Kidney (tissue), 14 donors: ENCODE measurements around the gene FHL3. TPM values are rescaled to one million over a fixed set of nuclear protein-coding genes. Genes with fewer than 3 reads are reported as not detected.
A peak's percentile ranks its signal among the peaks of the same experiment; 100 is the strongest.

Experiments
- DNase-seq, 5 donors: peaks; one replicate each; pipeline ENCODE4 v3.0.0-alpha.2; 2013 to 2020
- FAIRE-seq: peaks from 2 replicates; lab custom pipeline; 2012; peaks lifted over from hg19 to GRCh38; lab: Jason Lieb, UNC
- H3K27ac ChIP-seq, 2 donors: one replicate each; pipeline ENCODE4 v1.7.0; 2013; ENCODE audit warnings: low read depth in 2 of 2, low read length in 2 of 2, inconsistent platforms in 1 of 2
- H3K27me3 ChIP-seq: one replicate; pipeline ENCODE4 v1.7.1; 2013; ENCODE audit warnings: low read length, inconsistent platforms; ENCODE audit not compliant: control insufficient read depth, insufficient read depth
- H3K36me3 ChIP-seq, 3 donors: one replicate each; pipeline versions ENCODE4 v1.7.0 to v1.7.1; 2013; ENCODE audit warnings: low read length in 3 of 3, control low read depth in 1 of 3, inconsistent platforms in 1 of 3; ENCODE audit not compliant: insufficient read depth in 3 of 3, control insufficient read depth in 2 of 3
- H3K4me1 ChIP-seq, 3 donors: one replicate each; pipeline versions ENCODE4 v1.7.0 to v1.7.1; 2013; ENCODE audit warnings: low read length in 3 of 3, inconsistent platforms in 1 of 3, low read depth in 1 of 3; ENCODE audit not compliant: control insufficient read depth in 2 of 3, insufficient read depth in 2 of 3
- H3K4me3 ChIP-seq, 3 donors: one replicate each; pipeline versions ENCODE4 v1.7.0 to v1.8.1; 2013; ENCODE audit warnings: low read length in 3 of 3, control low read depth in 1 of 3, inconsistent platforms in 1 of 3
- H3K9ac ChIP-seq, 3 donors: one replicate each; pipeline versions ENCODE4 v1.7.0 to v1.7.1; 2013; ENCODE audit warnings: low read length in 3 of 3, control low read depth in 1 of 3, inconsistent platforms in 1 of 3
- H3K9me3 ChIP-seq, 3 donors: one replicate each; pipeline versions ENCODE4 v1.7.0 to v1.7.1; 2013; ENCODE audit warnings: low read length in 3 of 3, control low read depth in 1 of 3, inconsistent platforms in 1 of 3; ENCODE audit not compliant: control insufficient read depth in 2 of 3, insufficient read depth in 1 of 3
- intact Hi-C: fragments of 100-400 bp; cut with DNase I; formaldehyde crosslinking; loops from one replicate; pipeline ENCODE4 v1.11.1; 2022
- polyA plus RNA-seq: library from polyadenylated mRNA; stranded (reverse); fragments of 350-450 nt; fragmentation: Illumina TruSeq; extraction: RNeasy Lipid Tissue Mini Kit (QIAGEN cat#74804); gene quantifications from one replicate; pipeline ENCODE4 v1.2.3, GENCODE V29; 2014; ENCODE audit warnings: low read depth, low replicate concordance; ENCODE audit not compliant: insufficient read depth
- total RNA-seq: library from RNA; stranded (reverse); fragmentation: NEBNext Ultra II Directional; extraction: Animal tissue kit (Norgen Biotek cat#: 25700); gene quantifications from one replicate; pipeline ENCODE4 v1.2.1, GENCODE V29; 2021
- TF ChIP-seq, protein P1 (sequence below): IDR thresholded peaks from 3 replicates; pipeline ENCODE4 v1.5.1; 2012; ENCODE audit warnings: mild to moderate bottlenecking, moderate library complexity, borderline replicate concordance; ENCODE audit not compliant: insufficient read depth; ENCODE audit errors: extremely low read depth
- donor health status: control.
- donor health status: control.
- donor health status: control.
- donor health status: control.
- donor health status: control.
- donor health status: DM: yes; HTN: yes; CAD: no.
- donor health status: Normal renal cell carcinoma (clear cell type).

Gene FHL3
- total and polyA plus RNA-seq, 2 donors from 2014 or later, result 8.2 to 19.6 TPM

DNA sequence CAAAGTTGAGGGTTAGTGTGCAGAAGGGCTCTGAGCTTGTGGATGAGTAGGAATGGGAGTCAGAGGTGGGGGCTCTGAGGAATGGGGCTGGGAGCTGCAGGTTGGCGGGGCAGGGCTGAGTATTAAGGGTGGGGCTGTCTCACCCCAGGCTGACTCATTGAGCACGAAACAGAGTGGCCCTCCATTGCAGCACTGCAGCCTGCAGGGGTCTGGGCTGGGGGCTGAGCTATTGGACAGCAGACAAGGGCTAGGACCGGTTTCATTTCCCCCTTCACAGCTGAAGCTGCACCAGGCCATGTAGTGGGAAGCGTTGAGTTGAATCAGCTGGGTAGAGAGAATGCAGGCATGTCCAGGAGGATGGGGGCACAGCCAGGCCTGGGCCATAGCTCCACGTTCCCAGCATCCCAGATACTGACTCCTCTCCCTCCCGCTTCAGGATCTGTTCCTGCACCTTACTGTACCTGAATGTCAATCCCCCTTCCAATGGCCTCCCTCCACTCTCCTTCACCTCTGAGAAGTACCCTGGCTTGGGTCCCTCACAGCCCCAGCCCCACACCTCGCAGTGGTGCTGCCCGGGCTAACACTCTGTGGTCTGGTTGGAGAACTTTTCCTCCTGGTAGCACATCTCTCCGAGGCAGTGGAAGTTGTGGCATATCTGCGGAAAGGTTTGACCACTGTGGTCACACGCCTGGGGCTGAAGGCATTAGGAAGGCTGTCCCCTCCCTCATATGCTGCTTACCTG, 54.1 kb downstream of the FHL3 start:
- no peak overlapping the region for H3K4me3 ChIP-seq
- no peaks in the 10 kb centered on the region for H3K36me3 ChIP-seq
- TF ChIP-seq, protein P1, sequence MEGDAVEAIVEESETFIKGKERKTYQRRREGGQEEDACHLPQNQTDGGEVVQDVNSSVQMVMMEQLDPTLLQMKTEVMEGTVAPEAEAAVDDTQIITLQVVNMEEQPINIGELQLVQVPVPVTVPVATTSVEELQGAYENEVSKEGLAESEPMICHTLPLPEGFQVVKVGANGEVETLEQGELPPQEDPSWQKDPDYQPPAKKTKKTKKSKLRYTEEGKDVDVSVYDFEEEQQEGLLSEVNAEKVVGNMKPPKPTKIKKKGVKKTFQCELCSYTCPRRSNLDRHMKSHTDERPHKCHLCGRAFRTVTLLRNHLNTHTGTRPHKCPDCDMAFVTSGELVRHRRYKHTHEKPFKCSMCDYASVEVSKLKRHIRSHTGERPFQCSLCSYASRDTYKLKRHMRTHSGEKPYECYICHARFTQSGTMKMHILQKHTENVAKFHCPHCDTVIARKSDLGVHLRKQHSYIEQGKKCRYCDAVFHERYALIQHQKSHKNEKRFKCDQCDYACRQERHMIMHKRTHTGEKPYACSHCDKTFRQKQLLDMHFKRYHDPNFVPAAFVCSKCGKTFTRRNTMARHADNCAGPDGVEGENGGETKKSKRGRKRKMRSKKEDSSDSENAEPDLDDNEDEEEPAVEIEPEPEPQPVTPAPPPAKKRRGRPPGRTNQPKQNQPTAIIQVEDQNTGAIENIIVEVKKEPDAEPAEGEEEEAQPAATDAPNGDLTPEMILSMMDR, result no peak
- no peak overlapping the region for H3K9ac ChIP-seq
- H3K9me3 ChIP-seq, result no peaks in the 10 kb centered on the region
- FAIRE-seq, result no peak
- DNase-seq, result peak in 1 of 5 donors; percentile 31
- intact Hi-C loops, result no loop called here
- peaks cover 0 to 6% (median 4%) of the 10 kb centered on the region in 3 donors for H3K4me1 ChIP-seq
- H3K27ac ChIP-seq, result no peak overlapping the region
- no peaks in the 10 kb centered on the region for H3K27me3 ChIP-seq

DNA sequence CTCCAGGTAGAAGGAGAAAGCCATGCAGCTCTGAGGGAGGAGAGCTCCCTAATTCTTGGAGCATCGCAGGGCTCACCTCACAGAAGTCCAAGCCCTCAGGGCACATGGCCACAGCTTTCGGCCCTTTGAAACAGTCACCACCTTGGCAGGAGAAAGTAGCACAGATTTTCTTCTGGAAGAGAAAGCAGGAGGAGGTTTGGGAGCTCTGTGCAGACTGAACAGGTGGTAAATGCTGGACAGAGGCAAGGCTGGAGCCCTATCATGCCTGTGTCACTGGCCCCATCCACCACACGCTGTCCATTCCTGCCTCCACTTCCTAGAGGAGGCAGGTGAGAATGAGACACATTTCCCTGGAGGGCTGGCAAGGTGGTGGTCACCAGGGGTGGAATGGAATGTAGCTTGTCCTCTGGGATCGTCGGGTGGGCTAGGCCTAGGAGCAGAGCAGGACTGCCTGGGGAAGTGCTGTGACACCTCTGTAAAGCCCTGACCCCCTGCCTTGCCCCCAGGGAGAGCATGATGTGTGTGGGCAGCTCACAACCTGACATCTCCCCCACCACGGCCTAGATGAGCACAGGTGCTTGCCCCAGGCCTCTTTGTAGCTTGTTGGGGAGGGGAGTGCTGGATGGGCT, 55.7 kb downstream of the FHL3 start:
- DNase-seq, result peak in 1 of 5 donors; percentile 7
- peaks cover 0 to 13% (median 9%) of the 10 kb centered on the region in 3 donors for H3K4me1 ChIP-seq
- H3K4me3 ChIP-seq, result no peak overlapping the region
- no peak overlapping the region for H3K9ac ChIP-seq
- H3K36me3 ChIP-seq, result no peaks in the 10 kb centered on the region
- TF ChIP-seq, protein P1, result no peak
- intact Hi-C loops, result no loop called here
- no peaks in the 10 kb centered on the region for H3K9me3 ChIP-seq
- H3K27me3 ChIP-seq, result no peaks in the 10 kb centered on the region
- FAIRE-seq, result no peak
- no peak overlapping the region for H3K27ac ChIP-seq

DNA sequence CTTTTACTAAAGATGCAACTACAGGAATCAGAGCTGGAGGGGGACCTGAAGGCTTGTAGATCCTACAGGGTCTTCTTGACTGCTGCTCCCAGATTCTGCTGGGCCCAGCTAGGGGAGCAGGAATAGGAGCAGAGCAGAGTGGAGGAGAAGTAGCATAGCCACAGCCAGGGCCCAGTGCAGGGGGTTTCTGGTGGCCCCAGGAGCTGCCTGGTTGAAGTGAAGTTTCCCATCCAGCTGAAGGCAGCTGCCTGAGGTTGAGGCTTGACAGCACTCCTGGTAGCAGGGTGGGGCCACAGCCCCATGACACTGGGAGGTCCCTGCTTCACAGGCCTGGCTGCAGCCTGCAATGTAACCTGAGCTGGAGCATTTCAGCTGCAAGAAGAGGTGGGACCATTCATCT, 56.5 kb downstream of the FHL3 start:
- Histone ChIP-seq H3K27ac (no peak overlapping the region), H3K9ac (no peak overlapping the region), H3K27me3 (no peaks in the 10 kb centered on the region), H3K9me3 (no peaks in the 10 kb centered on the region), H3K4me1 (peaks cover 0 to 11% (median 9%) of the 10 kb centered on the region in 3 donors), H3K36me3 (peaks cover 0 to 3% (median 0%) of the 10 kb centered on the region in 3 donors), H3K4me3 (no peak overlapping the region)
- no peak for FAIRE-seq
- DNase-seq, result no peak
- intact Hi-C loops, result no loop called here
- TF ChIP-seq, protein P1, result no peak
